T-helper 1 cell treated with Interleukin-12 subunit alpha and Interleukin-12 subunit beta and Interleukin-4 antibody, amounts not matched to agents 30 ng/mL and 1 ng/mL, for 36 hours (primary cell): ENCODE measurements around the gene EEF1AKMT3. TPM values are rescaled to one million over a fixed set of nuclear protein-coding genes. Genes with fewer than 3 reads are reported as not detected.
"Not testable (repeated sequence)": the region's sequence is repeated elsewhere in the genome, so short reads cannot be mapped to it uniquely, and the experiment has no call there.

Source experiments
- intact Hi-C: fragments of 100-400 bp; cut with micrococcal nuclease; formaldehyde crosslinking; loops from one replicate; pipeline ENCODE4 v1.15.1; 2024
- total RNA-seq: library from RNA; stranded (reverse); gene quantifications from 2 replicates; pipeline ENCODE4 v1.2.3, GENCODE V29; 2022

EEF1AKMT3 gene
- total RNA-seq, 1 donor from 2014 or later, result 2.9 TPM

DNA sequence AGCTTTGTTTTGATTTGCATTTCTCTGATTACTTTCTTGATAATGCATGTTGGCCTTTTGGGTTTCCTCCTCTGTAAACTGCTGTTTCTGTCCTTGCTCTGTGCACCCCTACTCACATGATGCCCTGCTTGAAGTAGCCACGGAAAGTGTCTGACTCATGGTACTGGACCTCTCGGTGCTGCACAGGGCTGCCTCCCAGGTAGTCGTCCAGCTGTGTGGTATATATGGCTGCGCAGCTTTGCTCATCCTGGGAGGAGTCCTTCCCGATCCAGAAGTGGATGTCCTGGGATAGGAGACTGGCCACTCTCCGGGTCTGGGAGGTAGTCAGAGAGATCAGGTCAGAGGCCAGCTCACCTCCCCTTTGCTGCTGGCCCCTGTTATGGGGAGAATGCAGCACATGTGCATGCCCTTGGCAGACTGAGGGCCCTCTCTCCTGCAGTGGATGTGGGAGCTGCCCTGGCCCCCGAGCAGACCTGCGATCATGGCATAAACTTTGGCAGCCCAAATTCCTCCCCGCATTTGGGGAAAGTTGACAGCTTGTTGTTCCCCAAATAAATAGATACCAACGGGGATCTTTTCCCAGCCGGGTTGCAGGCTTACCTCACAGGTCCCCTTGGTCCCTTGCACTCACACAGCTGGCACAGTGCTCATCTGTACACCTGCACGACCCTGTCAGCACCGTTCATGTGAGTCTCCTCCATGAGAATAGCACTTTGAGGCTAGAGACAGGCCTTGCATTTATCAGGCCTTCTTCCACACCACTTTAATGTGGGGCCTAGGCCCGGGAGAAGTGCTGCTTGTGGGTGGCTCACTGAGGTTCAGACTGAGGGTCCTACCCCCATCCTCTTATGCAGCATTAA, 40.9 kb downstream of the EEF1AKMT3 start:
- intact Hi-C loops, result no loop called here

GRCh38 chr12:57813971-57814772, 41.8 kb downstream of the EEF1AKMT3 start:
- intact Hi-C loops, result no loop called here

DNA sequence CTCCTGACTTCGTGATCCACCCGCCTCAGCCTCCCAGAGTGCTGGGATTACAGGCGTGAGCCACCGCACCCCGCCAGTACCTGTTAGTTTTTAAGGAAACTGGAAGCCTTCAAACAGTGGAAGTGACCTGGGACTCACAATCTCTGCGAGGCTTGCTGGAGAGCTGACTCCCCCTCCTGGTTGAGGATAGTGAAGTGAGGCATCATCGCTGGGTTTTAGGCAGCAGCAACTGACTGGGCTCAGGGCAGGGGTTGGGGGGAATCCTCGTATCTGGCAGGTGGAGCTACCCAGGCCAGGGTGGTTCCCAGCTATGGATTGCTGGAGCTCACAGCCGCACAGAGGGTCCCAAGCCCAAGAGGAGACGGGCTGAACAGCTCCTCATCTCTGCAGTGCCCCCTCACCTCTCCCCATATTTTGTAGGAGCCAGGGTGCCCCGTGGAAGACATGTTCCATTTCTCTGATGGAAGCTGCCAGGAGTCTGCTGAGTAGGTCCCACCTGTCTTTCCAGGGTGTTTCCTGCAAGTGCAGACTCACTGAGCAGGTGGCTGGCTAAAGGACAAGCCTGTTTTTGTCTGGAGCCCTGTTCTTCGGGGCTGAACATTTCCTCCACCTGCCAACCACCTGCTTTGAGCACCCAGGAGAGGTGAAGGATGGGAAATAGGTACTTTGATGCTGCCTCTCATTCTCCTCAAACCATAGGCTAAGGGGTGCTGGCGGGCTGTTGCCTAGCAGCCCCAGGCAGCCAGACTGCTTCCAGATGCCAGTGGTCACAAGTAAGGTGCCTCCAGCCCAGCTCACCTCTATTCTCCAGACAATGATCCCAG, 43.0 kb downstream of the EEF1AKMT3 start:
- intact Hi-C loops, result no loop called here

GRCh38 chr12:57816001-57816854, 43.8 kb downstream of the EEF1AKMT3 start:
- intact Hi-C loops, result no loop called here

- intact Hi-C loops, result no loop called here
Measured at GRCh38 chr12:57816855-57817151, 44.4 kb downstream of the EEF1AKMT3 start.

GRCh38 chr12:57817261-57817989, 45.0 kb downstream of the EEF1AKMT3 start:
- intact Hi-C loops, result no loop called here

- intact Hi-C loops, result not testable (repeated sequence)
Measured at GRCh38 chr12:57817990-57818331, 45.5 kb downstream of the EEF1AKMT3 start.

DNA sequence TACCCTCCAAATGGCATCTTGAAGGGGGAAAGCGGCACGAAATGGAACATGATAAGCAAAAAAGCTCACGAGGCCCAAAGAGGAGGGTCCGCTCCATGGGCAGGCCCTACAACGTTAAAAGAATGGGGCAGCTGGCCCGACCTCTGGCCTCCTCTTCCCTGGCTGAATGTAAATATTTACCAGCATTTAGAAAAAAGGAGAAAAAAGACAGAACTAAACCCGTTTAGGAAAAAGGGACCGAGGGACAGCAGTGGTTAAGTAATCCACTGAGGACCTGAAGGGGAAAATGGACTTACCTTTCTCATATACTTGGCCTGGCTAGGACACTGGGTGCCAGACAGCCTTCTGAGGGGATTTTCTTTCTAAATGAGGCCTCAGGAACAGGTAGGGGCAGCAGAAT, 47.7 kb downstream of the EEF1AKMT3 start:
- intact Hi-C loops, result not testable (repeated sequence)

GRCh38 chr12:57821015-57821414, 48.6 kb downstream of the EEF1AKMT3 start:
- intact Hi-C loops, result not testable (repeated sequence)

GRCh38 chr12:57821474-57822214, 49.2 kb downstream of the EEF1AKMT3 start:
- intact Hi-C loops, result no loop called here

GRCh38 chr12:57822392-57823130, 50.1 kb downstream of the EEF1AKMT3 start:
- intact Hi-C loops, result no loop called here

DNA sequence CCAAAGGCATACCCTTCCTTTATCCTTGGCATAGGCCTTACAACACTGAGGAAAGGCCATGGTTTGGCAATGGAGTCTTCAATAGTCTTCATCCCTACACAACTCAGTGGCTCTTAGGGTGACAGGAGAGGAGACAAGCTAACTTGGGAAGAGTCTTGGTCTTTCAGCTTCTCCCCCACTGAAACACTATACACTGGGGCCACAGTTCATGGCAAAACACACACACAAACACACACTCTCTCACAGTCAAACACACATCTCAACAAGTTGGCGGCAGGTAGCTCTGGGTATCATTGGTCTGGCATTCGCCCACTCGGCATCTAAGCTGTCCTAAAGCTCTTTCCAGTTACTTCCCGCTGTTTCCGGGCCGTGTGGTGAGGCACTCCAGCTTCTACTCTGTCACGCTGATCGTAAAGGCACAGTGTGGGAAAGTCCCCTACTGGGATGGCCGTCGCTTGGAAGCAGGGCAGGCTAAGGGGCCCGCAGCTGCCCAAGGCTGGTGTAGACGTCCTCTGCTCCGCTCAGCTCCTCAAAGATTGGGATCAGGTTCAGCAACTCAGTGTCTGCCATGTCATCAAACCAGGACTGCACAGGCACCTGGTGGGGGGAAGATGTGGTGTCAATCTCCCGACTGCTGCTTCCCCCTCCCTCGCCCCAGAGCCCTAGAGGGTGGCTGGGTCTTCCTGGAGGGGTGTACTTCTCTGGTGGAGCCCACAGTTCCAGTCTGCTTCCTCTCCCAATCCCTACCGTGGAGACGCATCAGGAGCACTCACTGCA, 50.9 kb downstream of the EEF1AKMT3 start:
- intact Hi-C loops, result no loop called here

DNA sequence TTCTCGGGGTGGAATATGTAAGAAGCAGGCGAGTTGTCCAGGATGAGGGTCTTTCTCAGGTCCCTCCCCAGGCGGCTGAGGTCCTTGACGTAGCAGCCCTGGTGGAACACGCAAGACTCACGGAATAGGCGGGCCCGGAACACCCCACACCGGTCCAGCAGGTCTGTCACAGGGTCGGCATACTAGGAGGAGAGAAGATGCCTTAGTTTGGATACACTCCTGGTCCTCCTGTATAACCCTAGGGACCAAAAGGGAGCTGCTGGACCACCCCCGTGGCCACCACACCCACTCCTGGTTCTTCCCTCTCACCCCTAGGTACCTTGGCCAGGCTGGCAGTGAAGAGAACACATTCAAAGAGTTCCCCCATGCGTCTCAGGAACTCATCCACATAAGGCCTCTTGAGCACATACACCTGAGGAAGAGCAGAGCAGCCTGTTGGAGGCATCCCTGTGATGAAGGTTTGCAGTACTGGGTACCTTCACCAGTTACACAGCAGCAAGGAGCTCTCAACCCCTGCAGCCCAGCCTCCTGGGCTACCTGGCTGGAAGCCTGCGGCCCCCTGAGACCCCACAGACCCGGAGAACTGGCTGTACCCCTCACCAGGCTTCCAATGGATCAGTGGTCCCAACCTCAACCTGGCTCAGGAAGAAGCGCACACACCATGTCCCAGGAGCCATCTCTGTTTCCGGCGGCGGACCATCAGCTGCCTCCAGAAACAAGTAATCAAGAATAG, 51.7 kb downstream of the EEF1AKMT3 start:
- intact Hi-C loops, result no loop called here

DNA sequence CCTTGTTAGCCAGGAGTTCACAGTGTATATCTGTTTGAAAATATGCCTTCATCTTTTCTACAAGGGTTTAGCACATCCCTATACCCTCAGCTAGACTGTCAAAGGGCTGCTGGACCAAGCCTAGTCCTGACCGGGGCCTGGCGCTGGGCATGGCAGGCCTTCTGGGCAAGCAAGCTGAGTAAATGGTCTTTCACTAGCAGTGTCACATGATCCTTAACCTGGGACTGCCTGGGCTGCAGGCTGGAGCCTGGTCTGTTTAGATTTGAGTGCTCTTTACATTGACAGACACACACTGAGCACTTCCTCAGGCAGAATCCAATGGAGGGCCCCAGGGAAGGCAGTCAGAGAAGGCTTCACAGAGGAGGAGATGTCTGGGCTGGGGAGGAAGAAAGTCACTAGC, 53.0 kb downstream of the EEF1AKMT3 start:
- intact Hi-C loops, result no loop called here

DNA sequence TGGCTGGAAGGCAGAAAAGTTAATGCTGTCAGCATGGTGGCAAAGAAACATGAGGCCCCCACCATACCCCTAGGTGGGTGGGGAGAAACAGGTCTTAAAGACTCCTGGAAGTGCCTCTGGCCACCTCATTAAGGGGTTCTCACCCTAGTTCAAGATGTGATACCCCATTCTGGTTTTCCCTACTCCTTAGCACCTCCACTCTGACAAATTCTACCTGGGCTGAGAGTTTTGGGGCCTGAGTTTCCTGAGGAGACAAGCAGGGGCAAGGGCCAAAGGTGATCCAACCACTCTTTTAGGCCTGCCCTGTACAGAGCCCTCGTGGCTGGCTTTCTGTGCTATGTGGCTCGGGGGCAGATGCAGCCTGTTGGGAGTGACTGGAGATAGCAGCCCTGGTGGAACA, 54.0 kb downstream of the EEF1AKMT3 start:
- intact Hi-C loops, result no loop called here

DNA sequence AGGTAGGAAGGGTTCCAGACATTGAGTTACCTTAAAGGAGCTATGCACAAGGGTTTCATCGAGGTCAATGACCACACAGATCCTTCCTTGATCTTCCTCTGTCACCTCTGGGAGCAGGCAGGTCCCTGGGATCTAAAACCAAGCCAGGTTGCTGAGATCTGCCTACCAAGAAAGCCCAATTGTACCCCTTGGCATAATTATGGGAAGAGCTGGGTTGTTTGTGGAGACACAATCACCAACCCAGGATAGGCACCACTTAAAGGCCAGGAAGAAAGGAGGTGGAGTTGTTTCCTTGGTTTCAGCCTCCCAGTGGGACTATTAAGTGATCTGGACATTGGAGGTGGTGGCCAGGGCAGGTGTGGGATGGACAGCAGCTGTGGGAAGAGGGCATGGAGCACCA, 54.6 kb downstream of the EEF1AKMT3 start:
- intact Hi-C loops, result no loop called here

DNA sequence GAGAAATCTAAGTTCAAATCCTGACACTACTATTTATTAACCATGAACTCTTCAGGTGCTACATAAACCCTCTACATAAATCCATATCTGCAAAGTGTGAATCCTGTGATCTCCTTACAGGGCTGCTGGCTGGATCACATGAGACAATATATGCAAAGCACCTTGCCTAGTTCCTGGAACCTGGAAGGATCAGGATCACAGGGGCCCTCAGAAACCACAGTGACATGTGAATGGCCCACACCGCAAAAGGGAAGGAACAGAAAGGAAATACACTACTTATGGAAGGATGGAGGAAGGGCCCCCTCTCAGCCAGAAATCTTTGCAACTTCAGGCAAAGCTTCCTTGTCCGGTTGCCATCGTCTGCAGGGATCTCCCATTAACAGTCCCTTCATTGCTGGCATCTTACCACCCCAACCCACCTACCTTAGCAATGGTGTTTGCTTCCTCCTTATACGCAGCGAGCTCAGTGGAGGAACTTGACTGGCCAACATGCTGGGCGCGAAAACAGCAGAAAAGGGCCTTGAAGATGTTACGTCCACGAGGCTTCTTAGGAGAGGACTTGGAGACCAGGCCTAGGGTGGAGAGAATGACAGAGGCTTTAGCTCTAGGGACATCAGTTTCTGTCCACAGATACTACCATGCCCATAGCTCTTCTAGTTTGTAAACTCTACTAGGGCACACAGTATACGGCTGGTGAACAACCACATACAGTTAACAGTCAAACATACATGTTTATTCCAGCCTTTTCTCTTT, 56.8 kb downstream of the EEF1AKMT3 start:
- intact Hi-C loops, result no loop called here
